Tibial artery (tissue), 4 donors: Measurements from ENCODE around the gene CALML6.

Source experiments
- DNase-seq, 2 donors: peaks; one replicate each; pipeline ENCODE4 v3.0.0-alpha.2; 2019
- H3K27ac ChIP-seq, 2 donors: fragments of 200-600 bp; sonication (generic) in 1 of 2; 1 replicate in 1 of 2; 2 replicates in 1 of 2; pipeline ENCODE4 v1.5.1; 2018 to 2019; ENCODE audit warnings: mild to moderate bottlenecking in 1 of 2
- H3K27me3 ChIP-seq, 2 donors: fragments of 200-600 bp; sonication (generic) in 1 of 2; one replicate each; pipeline versions ENCODE4 v1.5.1 to v1.6.0; 2016 to 2019
- H3K36me3 ChIP-seq, 3 donors: fragments of 200-600 bp; sonication (generic) in 2 of 3; one replicate each; pipeline ENCODE4 v1.5.1; 2016 to 2019; ENCODE audit warnings: mild to moderate bottlenecking in 2 of 3
- H3K4me1 ChIP-seq, 4 donors: fragments of 200-600 bp; sonication (generic) in 2 of 4; 1 replicate in 3 of 4; 2 replicates in 1 of 4; pipeline ENCODE4 v1.5.1; 2016 to 2019
- H3K4me3 ChIP-seq, 2 donors: fragments of 200-600 bp; sonication (generic) in 1 of 2; 1 replicate in 1 of 2; 2 replicates in 1 of 2; pipeline ENCODE4 v1.5.1; 2018 to 2019; ENCODE audit warnings: mild to moderate bottlenecking in 2 of 2
- H3K9me3 ChIP-seq, 3 donors: fragments of 200-600 bp; sonication (generic) in 1 of 3; one replicate each; pipeline ENCODE4 v1.5.1; 2016 to 2019
- CTCF ChIP-seq, 2 experiments: fragments of 200-600 bp in 1 of 2; fragments of 450-650 bp in 1 of 2; IDR thresholded peaks; one replicate each; pipeline ENCODE4 v1.5.1; 2017 to 2019; ENCODE audit warnings: antibody characterized with exemption in 2 of 2, mild to moderate bottlenecking in 1 of 2, moderate library complexity in 1 of 2
- intact Hi-C: fragments of 100-400 bp; cut with DNase I; formaldehyde crosslinking; loops from one replicate; pipeline ENCODE4 v1.15.0; 2023; ENCODE audit warnings: low total_unique reads

CALML6 gene

GRCh38 chr1:1910033-1910465 lies 5.0 kb upstream of the CALML6 start:
- TF ChIP-seq CTCF (IDR thresholded peaks at IDR 0.05), result no peak
- peak in 1 of 2 donors; percentile 11 for DNase-seq
- Histone ChIP-seq H3K4me3 (peak overlapping the region; percentile 63 to 79), H3K27me3 (peaks cover 0 to 12% of the 10 kb centered on the region in 2 donors), H3K9me3 (no peaks in the 10 kb centered on the region), H3K27ac (peak overlapping the region; percentile 85 to 88), H3K4me1 (peaks cover 4 to 34% (median 22%) of the 10 kb centered on the region in 4 donors), H3K36me3 (no peaks in the 10 kb centered on the region)
- intact Hi-C loops, result no loop called here

- no peaks in the 10 kb centered on the region for H3K9me3 ChIP-seq
- no peaks in the 10 kb centered on the region for H3K36me3 ChIP-seq
- TF ChIP-seq CTCF (IDR thresholded peaks at IDR 0.05), result no peak
- no peak overlapping the region for H3K27ac ChIP-seq
- no peak overlapping the region for H3K4me3 ChIP-seq
- peaks cover 4 to 34% (median 22%) of the 10 kb centered on the region in 4 donors for H3K4me1 ChIP-seq
- H3K27me3 ChIP-seq, result peaks cover 0 to 20% of the 10 kb centered on the region in 2 donors
- intact Hi-C loops, result no loop called here
- DNase-seq, result peak; percentile 19 to 64
Measured at GRCh38 chr1:1910651-1911331, 4.3 kb upstream of the CALML6 start.

GRCh38 chr1:1911350-1912041 lies 3.6 kb upstream of the CALML6 start:
- peaks cover 4 to 29% (median 20%) of the 10 kb centered on the region in 4 donors for H3K4me1 ChIP-seq
- no peaks in the 10 kb centered on the region for H3K9me3 ChIP-seq
- H3K27me3 ChIP-seq, result peaks cover 0 to 26% of the 10 kb centered on the region in 2 donors
- no peak overlapping the region for H3K27ac ChIP-seq
- no peak for TF ChIP-seq CTCF (IDR thresholded peaks at IDR 0.05)
- DNase-seq, result peak in 1 of 2 donors; percentile 15
- intact Hi-C loops, result no loop called here
- H3K4me3 ChIP-seq, result no peak overlapping the region
- H3K36me3 ChIP-seq, result no peaks in the 10 kb centered on the region

- H3K27ac ChIP-seq, result no peak overlapping the region
- no peaks in the 10 kb centered on the region for H3K9me3 ChIP-seq
- H3K4me3 ChIP-seq, result no peak overlapping the region
- H3K27me3 ChIP-seq, result peaks cover 0 to 32% of the 10 kb centered on the region in 2 donors
- no peak for DNase-seq
- TF ChIP-seq CTCF (IDR thresholded peaks at IDR 0.05), result no peak
- H3K36me3 ChIP-seq, result no peaks in the 10 kb centered on the region
- intact Hi-C loops, result no loop called here
- peaks cover 0 to 22% (median 19%) of the 10 kb centered on the region in 4 donors for H3K4me1 ChIP-seq
Measured at GRCh38 chr1:1914101-1914970, 724 bp upstream of the CALML6 start.
